CD4-positive, alpha-beta T cell treated with Interleukin-17A for 1 hour (primary cell): ENCODE results near the gene MED15.

Experiments used
- DNase-seq: peaks from one replicate; pipeline ENCODE4 v3.0.0-alpha.2; 2020

The MED15 gene

GRCh38 chr22:20510811-20511577, 3.6 kb downstream of the MED15 start:
- no peak for DNase-seq

GRCh38 chr22:20511578-20512229, 4.3 kb downstream of the MED15 start:
- no peak for DNase-seq

- no peak for DNase-seq
Observed at GRCh38 chr22:20514658-20515406, 7.4 kb downstream of the MED15 start.

GRCh38 chr22:20516399-20516798, 9.0 kb downstream of the MED15 start:
- DNase-seq: no peak

- no peak for DNase-seq
Observed at GRCh38 chr22:20517422-20517821, 10.0 kb downstream of the MED15 start.

GRCh38 chr22:20517841-20518592, 10.6 kb downstream of the MED15 start:
- DNase-seq: no peak

- DNase-seq: no peak
Observed at GRCh38 chr22:20519558-20519957, 12.1 kb downstream of the MED15 start.

GRCh38 chr22:20520093-20520511, 12.7 kb downstream of the MED15 start:
- DNase-seq: no peak

- no peak for DNase-seq
Observed at GRCh38 chr22:20522134-20523004, 15.0 kb downstream of the MED15 start.

GRCh38 chr22:20523086-20523983, 15.9 kb downstream of the MED15 start:
- peak; percentile 38 for DNase-seq

- peak; percentile 53 for DNase-seq
Observed at GRCh38 chr22:20524004-20524481, 16.6 kb downstream of the MED15 start.

GRCh38 chr22:20525048-20525447, 17.6 kb downstream of the MED15 start:
- no peak for DNase-seq

- DNase-seq: no peak
Observed at GRCh38 chr22:20526305-20526627, 18.9 kb downstream of the MED15 start.

- DNase-seq: no peak
Observed at GRCh38 chr22:20526628-20527355, 19.4 kb downstream of the MED15 start.

- no peak for DNase-seq
Observed at GRCh38 chr22:20528405-20528978, 21.1 kb downstream of the MED15 start.

GRCh38 chr22:20530368-20531153, 23.2 kb downstream of the MED15 start:
- no peak for DNase-seq

- no peak for DNase-seq
Observed at GRCh38 chr22:20531154-20531403, 23.7 kb downstream of the MED15 start.

- DNase-seq: no peak
Observed at GRCh38 chr22:20531404-20532201, 24.2 kb downstream of the MED15 start.
